HCT116 (cell line): ENCODE measurements around the gene LMO2. TPM values are rescaled to one million over a fixed set of nuclear protein-coding genes. Genes with fewer than 3 reads are reported as not detected.
A peak's percentile ranks its signal among the peaks of the same experiment; 100 is the strongest.

Experiments used
- ATAC-seq: fragments of 200-7000 bp; cut with Tn5 transposase; 2 replicates; pipeline ENCODE4 v1.9.1; 2020; ENCODE audit warnings: mild to moderate bottlenecking, moderate library complexity
- BruUV-seq: library from RNA; stranded (reverse); fragments of 400-500 nt; replicated peaks from 2 replicates; lab custom pipeline; 2021; lab: Mats Ljungman, UMichigan
- CTCF ChIA-PET: fragments of 300-600 bp; sonication (Branson Sonifier 250); formaldehyde crosslinking; loops from one replicate; lab custom pipeline; 2021; ENCODE audit warnings: antibody characterized with exemption; lab: Charles Lee
- POLR2A ChIA-PET: fragments of 300-600, 350-600 bp; sonication (Branson Sonifier 250); formaldehyde crosslinking; loops from one replicate; lab custom pipeline; 2021; ENCODE audit warnings: antibody characterized with exemption; lab: Charles Lee
- RAD21 ChIA-PET, 2 experiments: fragments of 300-600 bp; sonication (Branson Sonifier 250); formaldehyde crosslinking; loops; one replicate each; lab custom pipeline; 2023; ENCODE audit warnings: low total read pairs in 2 of 2; ENCODE audit not compliant: uncharacterized antibody in 2 of 2, unreplicated experiment in 2 of 2, low non-redundant PET in 1 of 2; lab: Charles Lee
- DNase-seq: peaks from one replicate; pipeline ENCODE4 v3.0.0-alpha.2; 2010; ENCODE audit warnings: low read depth, low spot score
- H2AFZ ChIP-seq: fragments of 200-600 bp; shearing (Covaris generic), sonication (generic); 2 replicates; pipeline ENCODE4 v1.6.1; 2017; ENCODE audit warnings: low read depth, mixed run types, mixed read lengths, antibody characterized with exemption, low read length; ENCODE audit not compliant: poor library complexity, severe bottlenecking
- H3K27ac ChIP-seq: 2 replicates; pipeline ENCODE4 v1.5.1; 2012; ENCODE audit warnings: low read depth, low read length
- H3K27me3 ChIP-seq: fragments of 200-600 bp; sonication (generic); 2 replicates; pipeline ENCODE4 v1.6.1; 2016; ENCODE audit warnings: mixed run types, low read length, mixed read lengths; ENCODE audit not compliant: insufficient read depth
- H3K36me3 ChIP-seq, 2 experiments: fragments of 200-500 bp in 1 of 2; fragments of 200-600 bp in 1 of 2; sonication (Bioruptor generic) in 1 of 2; sonication (generic) in 1 of 2; 2 replicates each; pipeline versions ENCODE4 v1.5.1 to v1.6.1; 2014 to 2016; ENCODE audit warnings: low read length in 2 of 2, inconsistent platforms in 1 of 2, mixed read lengths in 1 of 2, mixed run types in 1 of 2; ENCODE audit not compliant: insufficient read depth in 2 of 2, control insufficient read depth in 1 of 2
- H3K4me1 ChIP-seq, 2 experiments: fragments of 200-600 bp in 1 of 2; sonication (generic) in 1 of 2; 2 replicates each; pipeline versions ENCODE4 v1.5.1 to v1.6.1; 2012 to 2017; ENCODE audit warnings: low read length in 2 of 2, inconsistent platforms in 1 of 2, mild to moderate bottlenecking in 1 of 2, mixed read lengths in 1 of 2, mixed run types in 1 of 2, moderate library complexity in 1 of 2; ENCODE audit not compliant: insufficient read depth in 2 of 2, control insufficient read depth in 1 of 2
- H3K4me2 ChIP-seq: fragments of 200-600 bp; sonication (generic); 2 replicates; pipeline ENCODE4 v1.6.1; 2017; ENCODE audit warnings: mixed run types, low read length, mixed read lengths
- H3K4me3 ChIP-seq, 2 experiments: fragments of 200-600 bp in 1 of 2; sonication (generic) in 1 of 2; replicated peaks in 1 of 2; 2 replicates each; pipeline ENCODE4 v1.5.1; 2011 to 2016; ENCODE audit warnings: low read length in 2 of 2, control low read depth in 1 of 2, low read depth in 1 of 2, mild to moderate bottlenecking in 1 of 2, mixed read lengths in 1 of 2, mixed run types in 1 of 2
- H3K79me2 ChIP-seq: fragments of 200-600 bp; sonication (generic); 2 replicates; pipeline ENCODE4 v1.6.1; 2017; ENCODE audit warnings: mild to moderate bottlenecking, mixed run types, low read length, moderate library complexity, mixed read lengths; ENCODE audit not compliant: insufficient read depth
- H3K9ac ChIP-seq: fragments of 200-600 bp; sonication (generic); 2 replicates; pipeline ENCODE4 v1.6.1; 2016; ENCODE audit warnings: low read length, mixed read lengths
- H3K9me2 ChIP-seq: fragments of 200-600 bp; sonication (generic), shearing (Covaris generic); 2 replicates; pipeline ENCODE4 v1.6.1; 2017; ENCODE audit warnings: mixed run types, mild to moderate bottlenecking, moderate library complexity; ENCODE audit not compliant: insufficient read depth
- H3K9me3 ChIP-seq, 2 experiments: fragments of 200-500 bp in 1 of 2; fragments of 200-600 bp in 1 of 2; sonication (Bioruptor generic) in 1 of 2; sonication (generic) in 1 of 2; 2 replicates each; pipeline ENCODE4 v1.6.1; 2014 to 2017; ENCODE audit warnings: low read length in 2 of 2, mixed read lengths in 2 of 2, inconsistent platforms in 1 of 2, low read depth in 1 of 2, mild to moderate bottlenecking in 1 of 2, mixed run types in 1 of 2, moderate library complexity in 1 of 2; ENCODE audit not compliant: control insufficient read depth in 1 of 2, insufficient read depth in 1 of 2
- H4K20me1 ChIP-seq: fragments of 200-600 bp; sonication (generic), shearing (Covaris generic); 2 replicates; pipeline ENCODE4 v1.6.1; 2017; ENCODE audit warnings: mixed run types, mild to moderate bottlenecking, moderate library complexity; ENCODE audit not compliant: insufficient read depth
- CBX3 ChIP-seq: IDR thresholded peaks from 2 replicates; pipeline ENCODE4 v1.6.1; 2012; ENCODE audit warnings: low read depth
- CEBPB ChIP-seq: IDR thresholded peaks from 2 replicates; pipeline ENCODE4 v1.6.1; 2012; ENCODE audit warnings: low read depth
- EGR1 ChIP-seq: IDR thresholded peaks from 2 replicates; pipeline ENCODE4 v1.6.1; 2012; ENCODE audit warnings: low read depth
- ELF1 ChIP-seq: IDR thresholded peaks from 2 replicates; pipeline ENCODE4 v1.6.1; 2012; ENCODE audit warnings: low read depth, borderline replicate concordance
- EZH2 ChIP-seq: fragments of 200-600 bp; sonication (generic); IDR thresholded peaks from 2 replicates; pipeline ENCODE4 v1.6.1; 2017; ENCODE audit warnings: antibody characterized with exemption, mixed run types
- JUND ChIP-seq: IDR thresholded peaks from 2 replicates; pipeline ENCODE4 v1.6.1; 2012
- POLR2A ChIP-seq: IDR thresholded peaks from 2 replicates; pipeline ENCODE4 v1.7.0; 2011; ENCODE audit warnings: borderline replicate concordance; ENCODE audit not compliant: insufficient read depth, insufficient read length; ENCODE audit errors: extremely low read depth
- POLR2AphosphoS5 ChIP-seq: IDR thresholded peaks from 2 replicates; pipeline ENCODE4 v1.6.1; 2011; ENCODE audit warnings: mild to moderate bottlenecking, low read depth, low read length, moderate library complexity
- RAD21 ChIP-seq: IDR thresholded peaks from 2 replicates; pipeline ENCODE4 v1.6.1; 2012; ENCODE audit warnings: low read depth, mild to moderate bottlenecking
- SIN3A ChIP-seq: IDR thresholded peaks from 2 replicates; pipeline ENCODE4 v1.6.1; 2012; ENCODE audit warnings: low read depth
- SP1 ChIP-seq: IDR thresholded peaks from 2 replicates; pipeline ENCODE4 v1.6.1; 2012; ENCODE audit warnings: low read depth
- SRF ChIP-seq: IDR thresholded peaks from 2 replicates; pipeline ENCODE4 v1.6.1; 2012; ENCODE audit warnings: low read depth
- YY1 ChIP-seq: IDR thresholded peaks from 2 replicates; pipeline ENCODE4 v1.6.1; 2011; ENCODE audit warnings: low read length, low read depth, moderate library complexity, mild to moderate bottlenecking; ENCODE audit not compliant: insufficient replicate concordance; ENCODE audit errors: extremely low read depth
- ZFX ChIP-seq: fragments of 450-650 bp; IDR thresholded peaks from 2 replicates; pipeline ENCODE4 v1.6.1; 2017
- ZNF274 ChIP-seq: fragments of 200-500 bp; sonication (Bioruptor generic); IDR thresholded peaks from 2 replicates; pipeline ENCODE4 v1.6.1; 2014; ENCODE audit warnings: mild to moderate bottlenecking, low read depth, low read length, inconsistent platforms
- intact Hi-C: fragments of 100-400 bp; cut with micrococcal nuclease; formaldehyde crosslinking; loops from 2 replicates; pipeline ENCODE4 v1.10.0; 2022
- total RNA-seq: library from RNA; stranded (reverse); gene quantifications from one replicate; pipeline ENCODE4 v1.2.1, GENCODE V29; 2021; ENCODE audit not compliant: unreplicated experiment
- TF ChIP-seq, protein P1 (sequence below), 3 experiments: fragments of 200-600 bp in 1 of 3; sonication (generic) in 1 of 3; IDR thresholded peaks in 2 of 3; conservative IDR thresholded peaks in 1 of 3; 2 replicates each; pipeline ENCODE4 v1.5.1; 2012 to 2017; ENCODE audit warnings: low read depth in 2 of 3, low read length in 2 of 3, antibody characterized with exemption in 1 of 3, borderline replicate concordance in 1 of 3, control low read depth in 1 of 3, mild to moderate bottlenecking in 1 of 3, mixed read lengths in 1 of 3, mixed run types in 1 of 3, moderate library complexity in 1 of 3; ENCODE audit not compliant: insufficient read depth in 1 of 3
- TF ChIP-seq, protein P2 (sequence below): IDR thresholded peaks from 2 replicates; pipeline ENCODE4 v1.6.1; 2012
- TF ChIP-seq, protein P3 (sequence below): IDR thresholded peaks from 2 replicates; pipeline ENCODE4 v1.6.1; 2012
- TF ChIP-seq, protein P4 (sequence below): IDR thresholded peaks from 2 replicates; pipeline ENCODE4 v1.6.1; 2012; ENCODE audit warnings: low read depth

Gene LMO2
- total RNA-seq, 1 experiment from 2014 or later, result 2.8 TPM

DNA sequence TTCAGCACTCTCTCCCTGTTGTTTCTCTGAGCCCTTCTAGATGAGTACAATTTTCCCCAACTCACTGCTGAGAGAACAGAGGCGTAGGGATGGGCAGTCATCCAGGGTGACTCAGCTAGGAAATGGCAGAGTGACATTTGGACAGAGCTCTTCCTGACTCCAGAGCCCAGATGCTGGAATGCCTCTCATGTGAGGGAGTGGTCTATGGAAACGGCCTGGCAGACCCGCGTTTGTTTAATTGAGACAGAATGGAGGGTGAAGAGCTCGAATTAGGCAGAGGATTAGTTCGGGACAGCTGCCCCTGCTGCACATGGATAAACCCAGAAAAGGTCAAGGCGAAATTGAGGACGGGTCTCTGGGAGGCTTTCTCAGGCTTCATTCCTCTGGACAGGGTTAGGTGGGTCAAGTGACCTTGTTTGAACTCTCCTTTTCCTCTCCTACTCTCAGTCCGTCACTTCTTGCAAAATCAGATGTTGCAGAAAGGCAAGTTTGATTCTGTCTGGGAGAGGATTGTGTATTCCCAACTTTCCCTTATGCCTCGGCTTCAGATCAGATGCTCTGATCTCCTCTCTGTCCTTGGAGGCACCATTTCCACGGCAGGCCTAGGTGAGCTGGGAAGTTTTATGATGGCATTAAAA is 7.6 kb upstream of the LMO2 start (continued):
- TF ChIP-seq SRF, result no peak
- TF ChIP-seq ELF1, result 0 out of 2 replicates have a peak, but pooled peaks have one; percentile 8

DNA sequence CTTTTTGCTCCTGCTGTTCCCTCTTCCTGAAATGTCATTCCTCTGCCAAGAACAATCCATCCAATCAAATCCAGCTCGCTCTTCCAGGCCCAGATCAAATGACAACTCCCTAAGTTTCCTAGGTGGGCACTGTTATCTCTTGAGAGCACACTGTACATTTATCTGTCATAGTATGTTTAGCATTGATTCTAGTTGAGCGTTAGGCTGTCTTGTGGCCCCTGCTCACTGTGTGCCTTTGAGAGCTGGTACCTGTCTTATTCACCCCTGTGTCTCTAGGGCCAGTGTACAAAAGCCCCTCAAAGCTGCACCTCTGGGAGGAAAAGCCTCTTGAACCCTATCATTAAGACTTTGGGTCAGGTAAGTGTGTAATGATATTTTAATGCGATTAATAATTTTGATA is 7.1 kb upstream of the LMO2 start:
- ChIA-PET CTCF (no interaction called here), RAD21 (no interaction called here), POLR2A (no interaction called here)
- ATAC-seq, result peak; percentile 36; the same call in 1 of the 2 replicates
- peak overlapping the region; percentile 59; the same call in 1 of the 2 replicates for H3K4me2 ChIP-seq
- no peak for TF ChIP-seq JUND
- no peak for TF ChIP-seq YY1
- TF ChIP-seq EGR1, result no peak
- no peak for TF ChIP-seq ELF1
- TF ChIP-seq POLR2AphosphoS5, result no peak
- TF ChIP-seq, protein P1, sequence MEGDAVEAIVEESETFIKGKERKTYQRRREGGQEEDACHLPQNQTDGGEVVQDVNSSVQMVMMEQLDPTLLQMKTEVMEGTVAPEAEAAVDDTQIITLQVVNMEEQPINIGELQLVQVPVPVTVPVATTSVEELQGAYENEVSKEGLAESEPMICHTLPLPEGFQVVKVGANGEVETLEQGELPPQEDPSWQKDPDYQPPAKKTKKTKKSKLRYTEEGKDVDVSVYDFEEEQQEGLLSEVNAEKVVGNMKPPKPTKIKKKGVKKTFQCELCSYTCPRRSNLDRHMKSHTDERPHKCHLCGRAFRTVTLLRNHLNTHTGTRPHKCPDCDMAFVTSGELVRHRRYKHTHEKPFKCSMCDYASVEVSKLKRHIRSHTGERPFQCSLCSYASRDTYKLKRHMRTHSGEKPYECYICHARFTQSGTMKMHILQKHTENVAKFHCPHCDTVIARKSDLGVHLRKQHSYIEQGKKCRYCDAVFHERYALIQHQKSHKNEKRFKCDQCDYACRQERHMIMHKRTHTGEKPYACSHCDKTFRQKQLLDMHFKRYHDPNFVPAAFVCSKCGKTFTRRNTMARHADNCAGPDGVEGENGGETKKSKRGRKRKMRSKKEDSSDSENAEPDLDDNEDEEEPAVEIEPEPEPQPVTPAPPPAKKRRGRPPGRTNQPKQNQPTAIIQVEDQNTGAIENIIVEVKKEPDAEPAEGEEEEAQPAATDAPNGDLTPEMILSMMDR (IDR thresholded peaks at IDR 0.05 in 2 of 3, conservative IDR thresholded peaks at IDR 0.05 in 1 of 3; ENCODE audit: borderline replicate concordance in 1 of 3, insufficient read depth in 1 of 3, low read depth in 2 of 3, low read length in 2 of 3), result no peak
- TF ChIP-seq CEBPB, result no peak
- no peak for TF ChIP-seq SRF
- TF ChIP-seq SP1, result no peak
- TF ChIP-seq EZH2, result no peak
- no peak for TF ChIP-seq RAD21
- TF ChIP-seq, protein P2, sequence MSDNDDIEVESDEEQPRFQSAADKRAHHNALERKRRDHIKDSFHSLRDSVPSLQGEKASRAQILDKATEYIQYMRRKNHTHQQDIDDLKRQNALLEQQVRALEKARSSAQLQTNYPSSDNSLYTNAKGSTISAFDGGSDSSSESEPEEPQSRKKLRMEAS, result no peak
- no peak for TF ChIP-seq CBX3
- TF ChIP-seq ZNF274, result no peak
- no peak for TF ChIP-seq POLR2A
- TF ChIP-seq ZFX, result no peak
- TF ChIP-seq, protein P3, sequence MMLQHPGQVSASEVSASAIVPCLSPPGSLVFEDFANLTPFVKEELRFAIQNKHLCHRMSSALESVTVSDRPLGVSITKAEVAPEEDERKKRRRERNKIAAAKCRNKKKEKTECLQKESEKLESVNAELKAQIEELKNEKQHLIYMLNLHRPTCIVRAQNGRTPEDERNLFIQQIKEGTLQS, result no peak
- TF ChIP-seq, protein P4, sequence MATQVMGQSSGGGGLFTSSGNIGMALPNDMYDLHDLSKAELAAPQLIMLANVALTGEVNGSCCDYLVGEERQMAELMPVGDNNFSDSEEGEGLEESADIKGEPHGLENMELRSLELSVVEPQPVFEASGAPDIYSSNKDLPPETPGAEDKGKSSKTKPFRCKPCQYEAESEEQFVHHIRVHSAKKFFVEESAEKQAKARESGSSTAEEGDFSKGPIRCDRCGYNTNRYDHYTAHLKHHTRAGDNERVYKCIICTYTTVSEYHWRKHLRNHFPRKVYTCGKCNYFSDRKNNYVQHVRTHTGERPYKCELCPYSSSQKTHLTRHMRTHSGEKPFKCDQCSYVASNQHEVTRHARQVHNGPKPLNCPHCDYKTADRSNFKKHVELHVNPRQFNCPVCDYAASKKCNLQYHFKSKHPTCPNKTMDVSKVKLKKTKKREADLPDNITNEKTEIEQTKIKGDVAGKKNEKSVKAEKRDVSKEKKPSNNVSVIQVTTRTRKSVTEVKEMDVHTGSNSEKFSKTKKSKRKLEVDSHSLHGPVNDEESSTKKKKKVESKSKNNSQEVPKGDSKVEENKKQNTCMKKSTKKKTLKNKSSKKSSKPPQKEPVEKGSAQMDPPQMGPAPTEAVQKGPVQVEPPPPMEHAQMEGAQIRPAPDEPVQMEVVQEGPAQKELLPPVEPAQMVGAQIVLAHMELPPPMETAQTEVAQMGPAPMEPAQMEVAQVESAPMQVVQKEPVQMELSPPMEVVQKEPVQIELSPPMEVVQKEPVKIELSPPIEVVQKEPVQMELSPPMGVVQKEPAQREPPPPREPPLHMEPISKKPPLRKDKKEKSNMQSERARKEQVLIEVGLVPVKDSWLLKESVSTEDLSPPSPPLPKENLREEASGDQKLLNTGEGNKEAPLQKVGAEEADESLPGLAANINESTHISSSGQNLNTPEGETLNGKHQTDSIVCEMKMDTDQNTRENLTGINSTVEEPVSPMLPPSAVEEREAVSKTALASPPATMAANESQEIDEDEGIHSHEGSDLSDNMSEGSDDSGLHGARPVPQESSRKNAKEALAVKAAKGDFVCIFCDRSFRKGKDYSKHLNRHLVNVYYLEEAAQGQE, result no peak
- no peak for TF ChIP-seq SIN3A
- no peaks in the 10 kb centered on the region for H3K79me2 ChIP-seq
- no peaks in the 10 kb centered on the region for H3K9me3 ChIP-seq
- no peak overlapping the region for H3K9ac ChIP-seq
- H3K9me2 ChIP-seq, result no peaks in the 10 kb centered on the region
- BruUV-seq, result no TSS peak
- H3K27ac ChIP-seq, result no peak overlapping the region
- H4K20me1 ChIP-seq, result no peaks in the 10 kb centered on the region
- intact Hi-C loops, result no loop called here
- H3K27me3 ChIP-seq, result no peaks in the 10 kb centered on the region
- H2AFZ ChIP-seq, result peak overlapping the region; percentile 82
- H3K4me3 ChIP-seq, result no peak overlapping the region
- H3K4me1 ChIP-seq, result peaks cover 8 to 18% of the 10 kb centered on the region in 2 experiments
- no peak for DNase-seq
- H3K36me3 ChIP-seq, result no peaks in the 10 kb centered on the region
